Gastrocnemius medialis (tissue), 4 donors: ENCODE results near the gene ARHGEF10L. TPM values are rescaled to one million over a fixed set of nuclear protein-coding genes. Genes with fewer than 3 reads are reported as not detected.

ENCODE experiments used
- ATAC-seq, 2 donors: fragments of 150-250 bp; one replicate each; pipeline ENCODE4 v1.9.1; 2016
- DNase-seq, 2 donors: peaks; one replicate each; pipeline ENCODE4 v3.0.0-alpha.2; 2019
- H3K27ac ChIP-seq, 4 donors: fragments of 200-600 bp; sonication (generic); 1 replicate in 1 of 4; 2 replicates in 3 of 4; pipeline ENCODE4 v1.5.1; 2016 to 2018; ENCODE audit warnings: mild to moderate bottlenecking in 2 of 4, moderate library complexity in 1 of 4
- H3K27me3 ChIP-seq, 3 donors: fragments of 200-600 bp; sonication (generic) in 2 of 3; 1 replicate in 1 of 3; 2 replicates in 2 of 3; pipeline versions ENCODE4 v1.5.1 to v1.6.0; 2016 to 2019; ENCODE audit warnings: mild to moderate bottlenecking in 1 of 3, moderate library complexity in 1 of 3
- H3K36me3 ChIP-seq, 2 donors: fragments of 200-600 bp; sonication (generic) in 1 of 2; one replicate each; pipeline ENCODE4 v1.5.1; 2017 to 2018
- H3K4me1 ChIP-seq, 2 donors: fragments of 200-600 bp; sonication (generic) in 1 of 2; one replicate each; pipeline ENCODE4 v1.5.1; 2016 to 2017; ENCODE audit warnings: mild to moderate bottlenecking in 2 of 2
- H3K4me3 ChIP-seq, 4 donors: fragments of 200-600 bp; sonication (generic) in 3 of 4; 1 replicate in 1 of 4; 2 replicates in 3 of 4; pipeline ENCODE4 v1.5.1; 2016 to 2019; ENCODE audit warnings: mild to moderate bottlenecking in 2 of 4
- H3K9me3 ChIP-seq, 3 donors: fragments of 200-600 bp; sonication (generic) in 2 of 3; 1 replicate in 1 of 3; 2 replicates in 2 of 3; pipeline ENCODE4 v1.5.1; 2016 to 2019
- POLR2A ChIP-seq, 2 donors: fragments of 450-650 bp; IDR thresholded peaks; one replicate each; pipeline ENCODE4 v1.6.1; 2017; ENCODE audit warnings: antibody characterized with exemption in 2 of 2, mild to moderate bottlenecking in 2 of 2, moderate library complexity in 2 of 2
- in situ Hi-C, 4 donors: fragments of 200-750 bp; cut with MboI; loops; one replicate each; pipeline versions ENCODE4 v1.15.0 to v1.8.0; 2017; ENCODE audit warnings: low sequenced_read_pairs in 4 of 4
- intact Hi-C: fragments of 100-400 bp; cut with DNase I; formaldehyde crosslinking; loops from one replicate; pipeline ENCODE4 v1.15.1; 2023; ENCODE audit warnings: low total_unique reads
- total RNA-seq, 4 donors: library from RNA; depleted of rRNA; stranded (reverse); fragments of >200 nt; gene quantifications; one replicate each; pipeline versions ENCODE4 v1.1.0 to v1.2.3, GENCODE V29; 2016
- TF ChIP-seq, protein P1 (sequence below), 5 experiments: fragments of 450-650 bp in 3 of 5; fragments of 200-600 bp in 2 of 5; sonication (generic) in 2 of 5; IDR thresholded peaks in 4 of 5; conservative IDR thresholded peaks in 1 of 5; 1 replicate in 4 of 5; 2 replicates in 1 of 5; pipeline ENCODE4 v1.5.1; 2016 to 2019; ENCODE audit warnings: antibody characterized with exemption in 5 of 5, mild to moderate bottlenecking in 3 of 5, moderate library complexity in 3 of 5

ARHGEF10L gene
- total RNA-seq, 4 donors from 2014 or later, result 21.2 to 111 (median 73.8) TPM

DNA sequence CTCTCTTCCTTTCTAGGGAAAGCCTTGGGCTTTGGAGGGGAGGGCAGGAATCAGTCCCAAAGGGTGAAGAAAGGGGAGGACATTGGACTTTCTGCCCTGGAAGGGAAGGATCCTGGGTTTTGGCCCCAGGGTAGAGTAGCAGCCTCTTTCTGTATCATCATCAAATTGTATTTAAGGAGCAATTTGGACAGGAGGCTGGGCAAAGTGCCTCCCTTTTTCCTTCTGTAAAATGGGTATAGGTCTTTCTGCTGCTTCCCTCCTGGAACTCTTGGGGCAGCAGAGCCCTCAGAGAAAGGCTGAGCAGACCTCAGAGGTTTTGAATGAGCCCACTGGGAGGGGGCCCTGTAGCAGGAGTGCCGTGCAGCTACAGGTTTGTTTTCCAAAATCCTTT, 38.4 kb downstream of the ARHGEF10L start:
- TF ChIP-seq POLR2A (IDR thresholded peaks at IDR 0.05), result no peak
- TF ChIP-seq, protein P1, sequence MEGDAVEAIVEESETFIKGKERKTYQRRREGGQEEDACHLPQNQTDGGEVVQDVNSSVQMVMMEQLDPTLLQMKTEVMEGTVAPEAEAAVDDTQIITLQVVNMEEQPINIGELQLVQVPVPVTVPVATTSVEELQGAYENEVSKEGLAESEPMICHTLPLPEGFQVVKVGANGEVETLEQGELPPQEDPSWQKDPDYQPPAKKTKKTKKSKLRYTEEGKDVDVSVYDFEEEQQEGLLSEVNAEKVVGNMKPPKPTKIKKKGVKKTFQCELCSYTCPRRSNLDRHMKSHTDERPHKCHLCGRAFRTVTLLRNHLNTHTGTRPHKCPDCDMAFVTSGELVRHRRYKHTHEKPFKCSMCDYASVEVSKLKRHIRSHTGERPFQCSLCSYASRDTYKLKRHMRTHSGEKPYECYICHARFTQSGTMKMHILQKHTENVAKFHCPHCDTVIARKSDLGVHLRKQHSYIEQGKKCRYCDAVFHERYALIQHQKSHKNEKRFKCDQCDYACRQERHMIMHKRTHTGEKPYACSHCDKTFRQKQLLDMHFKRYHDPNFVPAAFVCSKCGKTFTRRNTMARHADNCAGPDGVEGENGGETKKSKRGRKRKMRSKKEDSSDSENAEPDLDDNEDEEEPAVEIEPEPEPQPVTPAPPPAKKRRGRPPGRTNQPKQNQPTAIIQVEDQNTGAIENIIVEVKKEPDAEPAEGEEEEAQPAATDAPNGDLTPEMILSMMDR (IDR thresholded peaks at IDR 0.05 in 4 of 5, conservative IDR thresholded peaks at IDR 0.05 in 1 of 5), result no peak
- ATAC-seq (no peak), DNase-seq (no peak)
- in situ Hi-C loops, result no loop called here
- intact Hi-C loops, result no loop called here
- Histone ChIP-seq H3K27ac (no peak overlapping the region), H3K9me3 (no peaks in the 10 kb centered on the region), H3K4me1 (peaks cover 8 to 10% of the 10 kb centered on the region in 2 donors), H3K27me3 (no peaks in the 10 kb centered on the region), H3K36me3 (no peaks in the 10 kb centered on the region), H3K4me3 (no peak overlapping the region)

DNA sequence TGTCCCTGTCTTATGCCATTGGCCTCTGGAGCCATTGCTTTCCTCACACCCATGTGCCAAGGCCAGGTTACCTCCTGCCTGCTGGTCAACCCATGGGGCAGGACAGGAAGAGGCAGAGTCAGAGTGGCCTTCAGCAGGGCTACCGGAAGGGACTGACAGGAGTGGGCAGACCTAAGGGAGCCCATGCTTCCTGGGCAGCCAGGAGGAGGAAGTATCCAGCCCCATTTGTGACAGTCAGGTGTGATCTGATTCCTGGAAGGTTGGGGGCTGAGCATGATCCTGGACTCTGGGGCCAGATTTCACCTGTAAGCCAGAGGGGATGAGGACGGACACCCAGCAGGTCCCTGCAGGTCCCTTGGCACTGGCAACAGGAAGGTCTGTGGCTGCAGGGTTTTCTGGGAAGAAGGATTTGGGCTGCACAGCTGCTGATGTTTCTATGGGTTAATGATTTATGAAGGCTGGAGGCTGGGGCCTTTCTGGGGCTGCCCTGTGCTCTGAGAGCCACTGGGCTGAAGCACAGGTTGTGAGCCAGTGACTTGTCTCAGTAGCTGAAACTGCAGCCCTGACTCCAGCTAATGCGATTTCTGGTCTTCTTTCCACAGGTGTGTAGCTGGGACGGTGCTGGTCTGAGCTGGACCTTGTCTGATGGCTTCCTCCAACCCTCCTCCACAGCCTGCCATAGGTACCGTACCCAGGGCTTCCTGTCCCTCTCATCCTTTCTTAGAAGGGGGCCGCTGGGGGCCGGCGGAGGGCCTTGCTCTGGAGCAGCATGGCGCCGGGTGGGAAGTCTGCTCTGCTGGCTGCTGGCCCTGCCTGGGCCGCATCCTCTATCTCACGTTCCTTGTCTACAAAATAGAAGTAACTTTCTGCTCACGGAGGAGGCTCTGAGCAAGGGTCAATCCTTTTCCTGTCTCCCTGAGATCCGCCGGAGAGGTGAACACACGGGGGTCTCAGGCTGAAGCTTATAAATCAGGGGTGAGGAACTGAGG, 40.7 kb downstream of the ARHGEF10L start:
- in situ Hi-C loops (no loop called here), intact Hi-C loops (no loop called here)
- no peaks in the 10 kb centered on the region for H3K27me3 ChIP-seq
- H3K4me3 ChIP-seq, result no peak overlapping the region
- peaks cover 0 to under 1% of the 10 kb centered on the region in 2 donors for H3K4me1 ChIP-seq
- no peak overlapping the region for H3K27ac ChIP-seq
- TF ChIP-seq POLR2A (IDR thresholded peaks at IDR 0.05), result no peak
- TF ChIP-seq, protein P1 (IDR thresholded peaks at IDR 0.05 in 4 of 5, conservative IDR thresholded peaks at IDR 0.05 in 1 of 5), result no peak
- H3K9me3 ChIP-seq, result no peaks in the 10 kb centered on the region
- H3K36me3 ChIP-seq, result no peaks in the 10 kb centered on the region
- ATAC-seq (no peak), DNase-seq (no peak)

DNA sequence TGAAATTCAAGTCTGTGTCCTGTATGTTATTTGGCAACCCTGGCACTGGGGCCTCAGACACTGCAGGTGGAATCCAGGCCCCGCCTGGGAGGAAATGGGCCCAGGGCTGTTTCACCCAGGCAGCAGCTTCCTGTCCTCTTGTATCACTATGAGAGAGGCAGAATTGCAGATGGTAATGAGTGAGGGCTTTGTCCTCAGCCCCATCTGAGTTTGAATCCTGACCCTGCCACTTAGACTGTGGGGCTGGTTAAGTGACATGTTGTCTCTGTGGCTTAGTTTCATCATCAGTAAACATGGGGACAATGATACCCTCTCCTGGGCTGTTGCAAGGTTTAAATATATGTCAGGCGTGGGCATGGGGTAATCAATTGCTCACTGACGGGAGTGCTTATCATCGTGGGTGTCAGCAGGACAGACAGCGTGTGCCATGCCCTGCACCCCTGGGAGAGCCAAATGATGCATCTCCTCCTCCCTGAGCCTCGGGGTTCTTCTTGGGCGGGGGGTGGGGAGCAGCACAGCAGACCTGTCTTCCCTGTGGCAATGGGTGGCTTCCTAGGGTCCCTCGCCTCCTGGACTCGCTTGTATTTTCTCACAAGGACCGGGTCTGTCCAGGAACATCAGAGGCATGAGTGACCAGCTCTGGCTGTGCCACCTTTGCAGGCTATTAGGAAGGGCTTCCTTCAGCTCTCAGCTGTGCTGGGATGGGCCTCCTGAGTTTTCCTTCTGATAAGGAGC, 42.1 kb downstream of the ARHGEF10L start:
- DNase-seq (no peak), ATAC-seq (no peak)
- Histone ChIP-seq H3K36me3 (no peaks in the 10 kb centered on the region), H3K4me3 (no peak overlapping the region), H3K27ac (no peak overlapping the region), H3K4me1 (peaks cover 0 to 5% of the 10 kb centered on the region in 2 donors), H3K27me3 (no peaks in the 10 kb centered on the region), H3K9me3 (no peaks in the 10 kb centered on the region)
- intact Hi-C loops, result no loop called here
- in situ Hi-C loops, result no loop called here
- TF ChIP-seq, protein P1 (IDR thresholded peaks at IDR 0.05 in 4 of 5, conservative IDR thresholded peaks at IDR 0.05 in 1 of 5), result no peak

DNA sequence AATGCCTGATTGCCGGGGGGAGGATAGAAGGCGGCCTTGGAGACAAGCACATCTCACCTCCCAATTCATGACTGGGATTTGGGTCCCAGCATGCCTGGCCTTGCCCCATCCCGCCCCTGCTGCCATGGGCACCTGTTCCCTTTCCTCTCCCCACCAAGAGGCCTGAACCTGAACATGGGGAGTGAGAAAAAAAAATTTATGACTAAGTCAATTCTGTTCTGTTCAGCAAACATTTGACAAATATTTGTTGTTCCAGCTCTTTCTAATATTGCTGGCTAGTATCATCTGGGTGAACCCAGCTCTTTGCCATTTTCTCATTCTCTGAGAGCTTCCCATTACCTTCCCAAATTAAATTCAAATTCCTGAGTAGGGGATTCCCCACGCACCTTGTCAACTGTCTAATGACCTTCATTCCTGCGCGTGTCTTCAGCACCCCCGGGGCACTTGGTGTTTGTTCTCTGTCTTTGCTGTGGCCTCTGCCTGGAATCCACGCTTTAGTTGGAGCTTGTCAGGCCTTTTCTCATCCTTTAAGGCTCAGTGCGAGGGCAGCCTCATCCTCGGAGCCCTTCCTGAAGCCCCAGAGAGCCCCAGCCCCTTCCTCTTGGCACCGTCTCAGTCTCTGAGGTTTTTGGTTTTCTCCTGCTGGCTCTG, 42.8 kb downstream of the ARHGEF10L start:
- H3K27me3 ChIP-seq, result no peaks in the 10 kb centered on the region
- intact Hi-C loops (no loop called here), in situ Hi-C loops (no loop called here)
- ATAC-seq (no peak), DNase-seq (no peak)
- H3K4me3 ChIP-seq, result no peak overlapping the region
- H3K9me3 ChIP-seq, result no peaks in the 10 kb centered on the region
- no peak for TF ChIP-seq POLR2A (IDR thresholded peaks at IDR 0.05)
- TF ChIP-seq, protein P1 (IDR thresholded peaks at IDR 0.05 in 4 of 5, conservative IDR thresholded peaks at IDR 0.05 in 1 of 5), result no peak
- H3K27ac ChIP-seq, result no peak overlapping the region
- peaks cover 0 to 8% of the 10 kb centered on the region in 2 donors for H3K4me1 ChIP-seq
- no peaks in the 10 kb centered on the region for H3K36me3 ChIP-seq
